Middle frontal gyrus (tissue), 1 donor: ENCODE data around the gene ADORA1.

ENCODE experiments used
- DNase-seq: peaks from one replicate; pipeline ENCODE4 v3.0.0-alpha.2; 2015; ENCODE audit warnings: low spot score; ENCODE audit errors: extremely low spot score

Gene ADORA1

GRCh38 chr1:203127666-203128430, at the start of gene ADORA1:
Gene ADORA1, plus strand, starts transcription at chr1:203127726. Its CDS starts 1,116 bp downstream, at chr1:203128842.
- DNase-seq: peak; percentile 66

GRCh38 chr1:203077956-203078355, 49.6 kb upstream of the ADORA1 start:
- no peak for DNase-seq

- DNase-seq: no peak
Measured at GRCh38 chr1:203078478-203078877, 49.0 kb upstream of the ADORA1 start.

GRCh38 chr1:203080456-203080855, 47.1 kb upstream of the ADORA1 start:
- no peak for DNase-seq

GRCh38 chr1:203081465-203082230, 45.9 kb upstream of the ADORA1 start:
- no peak for DNase-seq

GRCh38 chr1:203082231-203082505, 45.4 kb upstream of the ADORA1 start:
- DNase-seq: no peak

- no peak for DNase-seq
Measured at GRCh38 chr1:203082571-203083462, 44.7 kb upstream of the ADORA1 start.

- no peak for DNase-seq
Measured at GRCh38 chr1:203083463-203083921, 44.0 kb upstream of the ADORA1 start.

- no peak for DNase-seq
Measured at GRCh38 chr1:203084588-203085527, 42.7 kb upstream of the ADORA1 start.

- no peak for DNase-seq
Measured at GRCh38 chr1:203085528-203086406, 41.8 kb upstream of the ADORA1 start, which contains the start of gene MYOG. Gene MYOG, minus strand, starts transcription at chr1:203086012. Its CDS starts 51 bp downstream, at chr1:203085961.

GRCh38 chr1:203086992-203087763, 40.3 kb upstream of the ADORA1 start:
- DNase-seq: no peak

- DNase-seq: no peak
Measured at GRCh38 chr1:203088441-203088840, 39.1 kb upstream of the ADORA1 start.

- no peak for DNase-seq
Measured at GRCh38 chr1:203089001-203089650, 38.4 kb upstream of the ADORA1 start.

- no peak for DNase-seq
Measured at GRCh38 chr1:203089651-203090045, 37.9 kb upstream of the ADORA1 start.

GRCh38 chr1:203090421-203091198, 36.9 kb upstream of the ADORA1 start:
- DNase-seq: no peak

- DNase-seq: no peak
Measured at GRCh38 chr1:203091199-203091477, 36.4 kb upstream of the ADORA1 start.

- DNase-seq: no peak
Measured at GRCh38 chr1:203091761-203092330, 35.7 kb upstream of the ADORA1 start.
